HepG2 (cell line): Measurements from ENCODE around the gene CRY1.
"Not testable (repeated sequence)": the region's sequence is repeated elsewhere in the genome, so short reads cannot be mapped to it uniquely, and the experiment has no call there.

Experiments used
- EZH2 ChIP-seq: conservative IDR thresholded peaks from 2 replicates; pipeline ENCODE4 v1.6.1; 2012; ENCODE audit warnings: mild to moderate bottlenecking, low read depth, low read length, moderate library complexity
- MAFK ChIP-seq, 2 experiments: IDR thresholded peaks in 1 of 2; conservative IDR thresholded peaks in 1 of 2; 2 replicates each; pipeline ENCODE4 v1.6.1; 2011; ENCODE audit warnings: improper control_type of control experiment in 2 of 2, low read length in 2 of 2
- POLR2A ChIP-seq, 2 experiments: IDR thresholded peaks; 2 replicates each; pipeline ENCODE4 v1.6.1; 2011; ENCODE audit warnings: low read depth in 2 of 2, low read length in 2 of 2, mild to moderate bottlenecking in 1 of 2, moderate library complexity in 1 of 2; ENCODE audit not compliant: insufficient read depth in 1 of 2
- RELA ChIP-seq: sonication (generic); formaldehyde crosslinking; IDR thresholded peaks from 2 replicates; pipeline ENCODE4 v1.4.0; 2020; ENCODE audit warnings: missing genetic modification reagents
- SCMH1 ChIP-seq: sonication (generic); formaldehyde crosslinking; IDR thresholded peaks from 2 replicates; pipeline ENCODE4 v1.9.0; 2021; ENCODE audit warnings: missing genetic modification reagents, mild to moderate bottlenecking, borderline replicate concordance
- ZNF24 ChIP-seq: fragments of 450-650 bp; IDR thresholded peaks from 2 replicates; pipeline ENCODE4 v1.6.1; 2017; ENCODE audit warnings: antibody characterized with exemption, mild to moderate bottlenecking
- TF ChIP-seq, protein P1 (sequence below): sonication (generic); formaldehyde crosslinking; IDR thresholded peaks from 2 replicates; pipeline ENCODE4 v1.4.0; 2020; ENCODE audit warnings: low read depth, missing genetic modification reagents
- TF ChIP-seq, protein P2 (sequence below): sonication (generic); formaldehyde crosslinking; IDR thresholded peaks from 2 replicates; pipeline ENCODE4 v1.5.0; 2020; ENCODE audit warnings: mild to moderate bottlenecking, missing genetic modification reagents, moderate library complexity

DNA sequence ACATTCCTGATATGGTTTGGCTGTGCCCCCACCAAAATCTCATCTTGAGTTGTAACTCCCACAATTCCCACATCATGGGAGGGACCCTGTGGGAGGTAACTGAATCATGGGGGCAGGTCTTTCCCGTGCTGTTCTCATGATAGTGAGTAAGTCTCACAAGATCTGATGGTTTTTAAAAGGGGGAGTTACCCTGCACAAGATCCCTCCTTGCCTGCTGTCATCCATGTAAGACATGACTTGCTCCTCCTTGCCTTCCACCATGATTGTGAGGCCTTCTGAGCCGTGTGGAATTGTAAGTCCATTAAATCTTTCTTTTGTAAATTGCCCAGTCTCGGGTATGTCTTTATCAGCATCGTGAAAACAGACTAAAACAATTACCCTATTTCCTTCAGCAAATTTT lies 90.7 kb downstream of the CRY1 start:
- TF ChIP-seq ZNF24; SCMH1 (CRISPR knock-in tag); POLR2A (IDR thresholded peaks at IDR 0.05; ENCODE audit: insufficient read depth in 1 of 2, low read depth in 2 of 2, low read length in 2 of 2); RELA; MAFK (conservative IDR thresholded peaks at IDR 0.05 in 1 of 2, IDR thresholded peaks at IDR 0.05 in 1 of 2; ENCODE audit: low read length in 2 of 2); EZH2: not testable (repeated sequence)
- TF ChIP-seq, protein P1, sequence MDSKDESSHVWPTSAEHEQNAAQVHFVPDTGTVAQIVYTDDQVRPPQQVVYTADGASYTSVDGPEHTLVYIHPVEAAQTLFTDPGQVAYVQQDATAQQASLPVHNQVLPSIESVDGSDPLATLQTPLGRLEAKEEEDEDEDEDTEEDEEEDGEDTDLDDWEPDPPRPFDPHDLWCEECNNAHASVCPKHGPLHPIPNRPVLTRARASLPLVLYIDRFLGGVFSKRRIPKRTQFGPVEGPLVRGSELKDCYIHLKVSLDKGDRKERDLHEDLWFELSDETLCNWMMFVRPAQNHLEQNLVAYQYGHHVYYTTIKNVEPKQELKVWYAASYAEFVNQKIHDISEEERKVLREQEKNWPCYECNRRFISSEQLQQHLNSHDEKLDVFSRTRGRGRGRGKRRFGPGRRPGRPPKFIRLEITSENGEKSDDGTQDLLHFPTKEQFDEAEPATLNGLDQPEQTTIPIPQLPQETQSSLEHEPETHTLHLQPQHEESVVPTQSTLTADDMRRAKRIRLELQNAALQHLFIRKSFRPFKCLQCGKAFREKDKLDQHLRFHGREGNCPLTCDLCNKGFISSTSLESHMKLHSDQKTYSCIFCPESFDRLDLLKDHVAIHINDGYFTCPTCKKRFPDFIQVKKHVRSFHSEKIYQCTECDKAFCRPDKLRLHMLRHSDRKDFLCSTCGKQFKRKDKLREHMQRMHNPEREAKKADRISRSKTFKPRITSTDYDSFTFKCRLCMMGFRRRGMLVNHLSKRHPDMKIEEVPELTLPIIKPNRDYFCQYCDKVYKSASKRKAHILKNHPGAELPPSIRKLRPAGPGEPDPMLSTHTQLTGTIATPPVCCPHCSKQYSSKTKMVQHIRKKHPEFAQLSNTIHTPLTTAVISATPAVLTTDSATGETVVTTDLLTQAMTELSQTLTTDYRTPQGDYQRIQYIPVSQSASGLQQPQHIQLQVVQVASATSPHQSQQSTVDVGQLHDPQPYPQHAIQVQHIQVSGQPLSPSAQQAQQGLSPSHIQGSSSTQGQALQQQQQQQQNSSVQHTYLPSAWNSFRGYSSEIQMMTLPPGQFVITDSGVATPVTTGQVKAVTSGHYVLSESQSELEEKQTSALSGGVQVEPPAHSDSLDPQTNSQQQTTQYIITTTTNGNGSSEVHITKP (CRISPR knock-in tag) = not testable (repeated sequence)
- TF ChIP-seq, protein P2, sequence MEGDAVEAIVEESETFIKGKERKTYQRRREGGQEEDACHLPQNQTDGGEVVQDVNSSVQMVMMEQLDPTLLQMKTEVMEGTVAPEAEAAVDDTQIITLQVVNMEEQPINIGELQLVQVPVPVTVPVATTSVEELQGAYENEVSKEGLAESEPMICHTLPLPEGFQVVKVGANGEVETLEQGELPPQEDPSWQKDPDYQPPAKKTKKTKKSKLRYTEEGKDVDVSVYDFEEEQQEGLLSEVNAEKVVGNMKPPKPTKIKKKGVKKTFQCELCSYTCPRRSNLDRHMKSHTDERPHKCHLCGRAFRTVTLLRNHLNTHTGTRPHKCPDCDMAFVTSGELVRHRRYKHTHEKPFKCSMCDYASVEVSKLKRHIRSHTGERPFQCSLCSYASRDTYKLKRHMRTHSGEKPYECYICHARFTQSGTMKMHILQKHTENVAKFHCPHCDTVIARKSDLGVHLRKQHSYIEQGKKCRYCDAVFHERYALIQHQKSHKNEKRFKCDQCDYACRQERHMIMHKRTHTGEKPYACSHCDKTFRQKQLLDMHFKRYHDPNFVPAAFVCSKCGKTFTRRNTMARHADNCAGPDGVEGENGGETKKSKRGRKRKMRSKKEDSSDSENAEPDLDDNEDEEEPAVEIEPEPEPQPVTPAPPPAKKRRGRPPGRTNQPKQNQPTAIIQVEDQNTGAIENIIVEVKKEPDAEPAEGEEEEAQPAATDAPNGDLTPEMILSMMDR (CRISPR knock-in tag) = not testable (repeated sequence)
